HepG2 (cell line): Measurements from ENCODE around the gene DHRS9. TPM values are rescaled to one million over a fixed set of nuclear protein-coding genes. Genes with fewer than 3 reads are reported as not detected.

Experiments used
- ATAC-seq: fragments of 200-7000 bp; cut with Tn5 transposase; 3 replicates; pipeline ENCODE4 v1.9.1; 2020; ENCODE audit warnings: mild to moderate bottlenecking, moderate library complexity
- BruUV-seq: library from RNA; stranded (reverse); fragments of 400-500 nt; replicated peaks from 2 replicates; lab custom pipeline; 2021; lab: Mats Ljungman, UMichigan
- CTCF ChIA-PET: fragments of 300-600 bp; formaldehyde crosslinking; extraction: SDS; loops from one replicate; lab custom pipeline; 2021; ENCODE audit warnings: low total read pairs, inconsistent platforms, low intra/inter-chr PET ratio; lab: Yijun Ruan, JAX
- POLR2A ChIA-PET: fragments of 350-600 bp; sonication (Branson Sonifier 250); formaldehyde crosslinking; loops from one replicate; lab custom pipeline; 2020; ENCODE audit warnings: antibody characterized with exemption, inconsistent platforms; lab: Yijun Ruan, JAX
- DNase-seq: peaks from one replicate; pipeline ENCODE4 v3.0.0-alpha.2; 2015; ENCODE audit warnings: low spot score
- FAIRE-seq: peaks from 3 replicates; lab custom pipeline; 2011; peaks lifted over from hg19 to GRCh38; lab: Jason Lieb, UNC
- H2AFZ ChIP-seq: one replicate; pipeline ENCODE4 v1.6.1; 2011; ENCODE audit warnings: low read length, inconsistent platforms
- H3K27ac ChIP-seq: fragments of 300-600 bp; 3 replicates; pipeline ENCODE4 v1.8.0; 2011; ENCODE audit warnings: mixed run types, mild to moderate bottlenecking, mixed read lengths, low read length, inconsistent platforms; ENCODE audit not compliant: insufficient read depth; ENCODE audit errors: extremely low read length
- H3K27me3 ChIP-seq, 2 experiments: fragments of 200-600 bp in 1 of 2; 2 replicates in 1 of 2; 3 replicates in 1 of 2; pipeline versions ENCODE4 v1.6.0 to v1.8.0; 2011; ENCODE audit warnings: low read length in 2 of 2, mild to moderate bottlenecking in 2 of 2, moderate library complexity in 2 of 2, inconsistent platforms in 1 of 2; ENCODE audit not compliant: insufficient read depth in 2 of 2, control insufficient read depth in 1 of 2
- H3K36me3 ChIP-seq, 2 experiments: fragments of 200-600 bp in 1 of 2; replicated peaks in 1 of 2; 2 replicates in 1 of 2; 3 replicates in 1 of 2; pipeline versions ENCODE4 v1.5.1 to v1.8.0; 2011; ENCODE audit warnings: low read length in 2 of 2, inconsistent platforms in 1 of 2; ENCODE audit not compliant: insufficient read depth in 2 of 2, control insufficient read depth in 1 of 2
- H3K4me1 ChIP-seq: 2 replicates; pipeline ENCODE4 v1.5.1; 2012; ENCODE audit warnings: low read length, inconsistent platforms; ENCODE audit not compliant: insufficient read depth
- H3K4me2 ChIP-seq: 2 replicates; pipeline ENCODE4 v1.6.0; 2011; ENCODE audit warnings: low read depth, low read length, inconsistent platforms
- H3K4me3 ChIP-seq, 3 experiments: fragments of 200-600 bp in 1 of 3; sonication (generic), shearing (Covaris generic) in 1 of 3; replicated peaks in 1 of 3; 2 replicates each; pipeline ENCODE4 v1.5.1; 2011 to 2016; ENCODE audit warnings: low read length in 3 of 3, inconsistent platforms in 2 of 3, low read depth in 2 of 3, mild to moderate bottlenecking in 2 of 3, control low read depth in 1 of 3, mixed read lengths in 1 of 3; ENCODE audit not compliant: insufficient read depth in 1 of 3
- H3K79me2 ChIP-seq: one replicate; pipeline ENCODE4 v1.6.1; 2011; ENCODE audit warnings: low read length, inconsistent platforms; ENCODE audit not compliant: insufficient read depth
- H3K9ac ChIP-seq: 2 replicates; pipeline ENCODE4 v1.6.0; 2011; ENCODE audit warnings: mild to moderate bottlenecking, low read depth, low read length, inconsistent platforms; ENCODE audit not compliant: insufficient read depth
- H3K9me3 ChIP-seq: 2 replicates; pipeline ENCODE4 v1.5.1; 2012; ENCODE audit warnings: mild to moderate bottlenecking, low read length
- H4K20me1 ChIP-seq: 2 replicates; pipeline ENCODE4 v1.6.0; 2011; ENCODE audit warnings: inconsistent platforms, mild to moderate bottlenecking, low read length, moderate library complexity; ENCODE audit not compliant: insufficient read depth
- ATF2 ChIP-seq: sonication (generic); formaldehyde crosslinking; IDR thresholded peaks from 2 replicates; pipeline ENCODE4 v1.4.0; 2020; ENCODE audit warnings: missing genetic modification reagents
- CAMTA2 ChIP-seq: sonication (generic); formaldehyde crosslinking; IDR thresholded peaks from 2 replicates; pipeline ENCODE4 v1.4.0; 2020; ENCODE audit warnings: mild to moderate bottlenecking, missing genetic modification reagents, borderline replicate concordance
- HCFC1 ChIP-seq: fragments of 150-350 bp; IDR thresholded peaks from 2 replicates; pipeline ENCODE4 v1.6.1; 2014; ENCODE audit warnings: low read depth, low read length
- KAT7 ChIP-seq: IDR thresholded peaks from 2 replicates; pipeline ENCODE4 v1.6.1; 2018; ENCODE audit warnings: borderline replicate concordance, missing compliant biosample characterization
- KDM5B ChIP-seq: sonication (generic); formaldehyde crosslinking; IDR thresholded peaks from 2 replicates; pipeline ENCODE4 v1.4.0; 2020; ENCODE audit warnings: missing genetic modification reagents, mild to moderate bottlenecking, borderline replicate concordance
- NR2F1 ChIP-seq, 2 experiments: fragments of 450-650 bp in 1 of 2; formaldehyde crosslinking in 1 of 2; IDR thresholded peaks; 2 replicates each; pipeline versions ENCODE4 v1.5.0 to v1.6.1; 2016 to 2020; ENCODE audit warnings: mild to moderate bottlenecking in 1 of 2, missing compliant biosample characterization in 1 of 2, missing genetic modification reagents in 1 of 2, moderate library complexity in 1 of 2
- PHF20 ChIP-seq: sonication (generic); formaldehyde crosslinking; IDR thresholded peaks from 2 replicates; pipeline ENCODE4 v1.5.0; 2020; ENCODE audit warnings: mild to moderate bottlenecking, missing genetic modification reagents
- REST ChIP-seq, 2 experiments: IDR thresholded peaks; 2 replicates each; pipeline ENCODE4 v1.6.1; 2011 to 2012; ENCODE audit warnings: low read length in 2 of 2, borderline replicate concordance in 1 of 2, low read depth in 1 of 2, mild to moderate bottlenecking in 1 of 2, moderate library complexity in 1 of 2
- SIN3B ChIP-seq: fragments of 150-350 bp; IDR thresholded peaks from 2 replicates; pipeline ENCODE4 v1.6.1; 2014; ENCODE audit warnings: low read length
- ZNF761 ChIP-seq: sonication (generic); formaldehyde crosslinking; conservative IDR thresholded peaks from 2 replicates; pipeline ENCODE4 v1.4.0; 2020; ENCODE audit warnings: mild to moderate bottlenecking, missing genetic modification reagents
- ZSCAN30 ChIP-seq: sonication (generic); formaldehyde crosslinking; IDR thresholded peaks from 2 replicates; pipeline ENCODE4 v1.5.0; 2020; ENCODE audit warnings: mild to moderate bottlenecking, missing genetic modification reagents
- WGBS: methylation state at CpG from one replicate; pipeline ENCODE4 v1.1.6; 2017; ENCODE audit warnings: low lambda C conversion rate; 5-methylcytosine and 5-hydroxymethylcytosine counted together
- in situ Hi-C: cut with HindIII; loops from 2 replicates; pipeline ENCODE4 v1.10.0; 2017; ENCODE audit warnings: low pct_unique_long_range_greater_than_20kb; ENCODE audit not compliant: extremely low pct_ligation_motif_present
- intact Hi-C: fragments of 100-400 bp; cut with micrococcal nuclease; formaldehyde crosslinking; loops from one replicate; pipeline ENCODE4 v1.10.0; 2022; ENCODE audit not compliant: unreplicated experiment
- polyA plus RNA-seq, 8 experiments: library from polyadenylated mRNA; depleted of rRNA in 3 of 8; stranded (reverse) in 7 of 8; unstranded in 1 of 8; fragments of >200 nt; fragmentation: Illumina TruSeq in 4 of 8; extraction: Trizol in 4 of 8; gene quantifications; 2 replicates each; pipeline versions ENCODE4 v1.2.1 to v1.2.3, GENCODE V29; 2011 to 2016; ENCODE audit warnings: low read depth in 4 of 8, missing spikeins in 1 of 8, mixed read lengths in 1 of 8; ENCODE audit not compliant: insufficient read depth in 1 of 8
- total RNA-seq, 5 experiments: library from RNA; depleted of rRNA; stranded (reverse); fragments of >200 nt; fragmentation: Illumina TruSeq; extraction: Trizol; gene quantifications; 2 replicates each; pipeline ENCODE4 v1.2.3, GENCODE V29; 2016; ENCODE audit warnings: low read depth in 1 of 5

The DHRS9 gene
- total and polyA plus RNA-seq, 2 of the 13 experiments (the other 11 are each of a cell fraction or from before 2014, with no cell fraction given): not detected

GRCh38 chr2:169091761-169092519 is 22.6 kb downstream of the DHRS9 start:
- H2AFZ ChIP-seq: no peak overlapping the region
- no peak overlapping the region for H3K4me3 ChIP-seq
- WGBS: 9% methylated on average over 8 of the region's 8 CpGs
- no peak overlapping the region for H3K4me2 ChIP-seq
- H3K27ac ChIP-seq: no peak overlapping the region
- no peak overlapping the region for H3K9ac ChIP-seq
- H3K4me1 ChIP-seq: no peaks in the 10 kb centered on the region
- FAIRE-seq (no peak), DNase-seq (no peak), ATAC-seq (no peak)
- CTCF ChIA-PET: no interaction called here
- BruUV-seq: no TSS peak
- no peaks in the 10 kb centered on the region for H4K20me1 ChIP-seq
- intact Hi-C loops (no loop called here), in situ Hi-C loops (no loop called here)
- H3K36me3 ChIP-seq: no peaks in the 10 kb centered on the region
- no peaks in the 10 kb centered on the region for H3K79me2 ChIP-seq
- peaks cover 0 to 6% of the 10 kb centered on the region in 2 experiments; a peak in 1 of 5 replicates for H3K27me3 ChIP-seq
- TF ChIP-seq KAT7 (CRISPR knock-in tag) (no peak), REST (IDR thresholded peaks at IDR 0.05; ENCODE audit: borderline replicate concordance in 1 of 2, low read depth in 1 of 2, low read length in 2 of 2) (no peak), HCFC1 (no peak), ATF2 (CRISPR knock-in tag) (no peak), NR2F1 (CRISPR knock-in tag; IDR thresholded peaks at IDR 0.05) (no peak), CAMTA2 (CRISPR knock-in tag) (no peak), KDM5B (no peak), ZSCAN30 (CRISPR knock-in tag) (no peak), SIN3B (no peak), ZNF761 (CRISPR knock-in tag) (no peak), PHF20 (CRISPR knock-in tag) (no peak)
- POLR2A ChIA-PET: no interaction called here
- no peaks in the 10 kb centered on the region for H3K9me3 ChIP-seq
